GM18511 (cell line): ENCODE data around the gene GNG4.
"Not testable (repeated sequence)": the region's sequence is repeated elsewhere in the genome, so short reads cannot be mapped to it uniquely, and the experiment has no call there.

Source experiments
- ATAC-seq: cut with Tn5 transposase; IDR thresholded peaks from one replicate; pipeline ENCODE4 v1.9.1; 2021; ENCODE audit warnings: mild to moderate bottlenecking, moderate library complexity; ENCODE audit not compliant: unreplicated experiment

Gene GNG4

DNA sequence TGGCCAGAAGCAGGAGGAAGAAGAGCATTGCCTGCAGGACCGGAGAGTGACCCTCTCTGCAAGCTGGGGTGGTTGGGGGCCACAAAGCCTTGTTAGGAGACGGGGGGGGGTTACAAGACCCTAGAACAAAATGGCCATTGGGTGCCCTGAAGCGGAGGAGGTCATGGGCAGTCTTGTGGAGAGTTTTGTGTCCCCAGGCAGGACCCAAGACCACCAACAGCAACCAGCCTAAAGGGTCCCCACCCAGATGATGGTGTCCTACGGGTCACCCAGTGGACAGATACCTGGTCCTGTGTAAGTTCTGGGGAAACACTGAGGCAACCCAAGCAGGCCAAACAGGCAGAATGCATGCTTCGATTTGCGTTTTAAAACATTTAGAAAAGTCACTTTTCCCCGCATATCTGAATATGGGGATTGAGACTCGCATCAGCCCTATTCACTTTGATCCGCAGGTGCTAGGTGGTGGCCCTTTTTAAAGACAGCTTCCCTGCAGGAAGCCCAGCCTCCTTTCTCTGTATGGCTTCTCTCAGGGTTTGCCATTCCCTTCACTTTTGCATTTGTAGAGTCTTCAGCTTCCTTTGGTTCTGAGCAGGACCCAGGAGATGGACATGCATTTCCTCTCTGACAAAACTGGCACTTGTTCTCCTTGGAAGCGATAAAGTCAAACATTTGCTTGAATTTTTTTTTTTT, 21.1 kb downstream of the GNG4 start:
- ATAC-seq = no peak

GRCh38 chr1:235625831-235626230, 23.8 kb downstream of the GNG4 start:
- ATAC-seq = no peak

DNA sequence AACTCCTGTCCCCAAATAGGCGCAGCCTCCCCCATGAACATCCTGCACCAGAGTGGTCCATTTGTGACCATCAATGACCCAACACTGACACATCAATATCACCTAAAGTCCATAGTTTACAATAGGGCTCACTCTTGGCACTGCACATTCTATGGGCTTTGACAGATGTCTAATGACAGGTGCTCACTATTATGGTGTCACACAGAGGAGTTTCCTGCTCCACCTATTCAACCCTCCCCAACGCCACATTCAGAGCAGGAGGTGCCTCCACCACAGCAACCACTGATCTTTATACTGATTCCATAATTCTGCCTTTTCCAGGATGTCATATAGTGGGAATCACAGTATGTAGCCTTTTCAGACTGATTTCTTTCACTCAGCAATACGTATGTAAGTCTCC, 24.2 kb downstream of the GNG4 start:
- ATAC-seq = no peak

- no peak for ATAC-seq
Observed at GRCh38 chr1:235624721-235625333, 24.8 kb downstream of the GNG4 start.

DNA sequence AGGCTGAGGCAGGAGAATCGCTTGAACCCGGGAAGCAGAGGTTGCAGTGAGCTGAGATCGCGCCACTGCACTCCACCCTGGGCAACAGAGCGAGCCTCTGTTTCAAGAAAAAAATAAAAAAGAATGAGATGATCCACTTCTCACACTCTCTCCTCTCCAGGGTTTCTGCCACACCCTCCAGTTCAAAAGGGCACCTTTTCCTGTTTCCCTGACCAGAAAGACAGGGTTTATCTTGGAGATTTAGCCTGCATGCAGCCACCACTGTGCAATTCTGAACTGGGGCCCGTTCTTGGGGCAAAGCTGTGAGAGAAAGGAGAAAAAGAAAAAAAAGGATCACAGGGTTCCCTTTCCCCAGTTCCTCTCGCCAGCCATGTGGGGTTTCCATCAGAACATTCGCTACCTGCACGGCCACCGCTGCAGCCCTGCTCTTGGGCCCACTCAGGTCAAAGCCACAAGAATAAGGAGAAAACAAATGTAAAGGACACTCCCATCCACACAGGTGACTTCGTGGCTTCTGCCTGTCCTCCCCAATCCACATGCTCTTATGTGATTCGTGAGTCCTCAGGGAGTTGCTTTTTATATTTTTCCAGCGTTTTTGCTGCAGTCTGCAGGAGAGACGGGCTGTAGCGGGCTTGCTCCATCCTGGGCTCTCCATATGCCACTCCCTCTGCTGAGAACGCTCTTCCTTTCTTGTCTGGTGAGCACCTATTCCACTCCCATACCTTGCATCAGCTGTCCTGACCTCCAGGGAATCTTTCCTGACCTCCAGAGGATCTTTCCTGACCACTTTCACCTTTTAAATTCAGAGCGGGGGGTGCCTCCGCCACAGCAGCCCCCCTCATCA, 26.4 kb downstream of the GNG4 start:
- no peak for ATAC-seq

- not testable (repeated sequence) for ATAC-seq
Observed at GRCh38 chr1:235619149-235619548, 30.4 kb downstream of the GNG4 start.

DNA sequence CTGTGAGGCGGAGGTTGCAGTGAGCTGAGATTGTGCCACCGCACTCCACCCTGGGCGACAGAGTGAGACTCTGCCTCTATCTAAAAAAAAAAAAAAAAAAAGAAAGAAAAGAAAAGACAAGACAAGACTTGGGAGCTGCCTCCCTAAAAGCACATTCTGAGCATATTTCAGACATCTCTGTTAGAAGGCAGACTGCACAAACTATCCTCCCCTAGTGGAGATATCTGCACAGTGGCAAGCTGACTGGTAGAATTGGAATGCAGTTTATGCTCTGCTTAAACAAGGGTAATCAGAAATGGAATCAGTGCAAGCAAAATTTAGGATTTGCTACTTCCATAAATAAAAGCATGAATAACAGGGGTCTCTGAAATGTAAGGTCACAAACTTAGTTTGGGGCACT, 31.8 kb downstream of the GNG4 start:
- ATAC-seq = no peak

GRCh38 chr1:235617140-235617539, 32.4 kb downstream of the GNG4 start:
- ATAC-seq = no peak

GRCh38 chr1:235614442-235614954, 35.1 kb downstream of the GNG4 start:
- no peak for ATAC-seq

GRCh38 chr1:235613602-235614001, 36.0 kb downstream of the GNG4 start:
- no peak for ATAC-seq

DNA sequence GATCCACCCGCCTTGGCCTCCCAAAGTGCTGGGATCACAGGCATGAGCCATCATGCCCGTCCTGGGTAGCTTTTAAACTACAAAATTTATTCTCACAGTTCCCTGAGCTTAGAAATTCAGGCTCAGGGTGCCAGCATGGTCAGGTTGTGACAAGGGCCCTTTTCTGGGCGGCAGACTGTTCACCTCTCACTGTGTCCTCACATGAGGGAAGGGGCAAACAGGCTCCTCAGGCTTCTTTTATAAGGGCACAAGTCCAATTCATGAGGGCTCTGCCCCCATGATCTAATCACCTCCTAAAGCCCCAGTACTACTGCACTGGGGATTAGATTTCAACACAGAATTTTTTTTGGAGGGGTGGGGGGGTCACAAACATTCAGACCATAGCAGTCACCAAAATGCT, 36.8 kb downstream of the GNG4 start:
- no peak for ATAC-seq

DNA sequence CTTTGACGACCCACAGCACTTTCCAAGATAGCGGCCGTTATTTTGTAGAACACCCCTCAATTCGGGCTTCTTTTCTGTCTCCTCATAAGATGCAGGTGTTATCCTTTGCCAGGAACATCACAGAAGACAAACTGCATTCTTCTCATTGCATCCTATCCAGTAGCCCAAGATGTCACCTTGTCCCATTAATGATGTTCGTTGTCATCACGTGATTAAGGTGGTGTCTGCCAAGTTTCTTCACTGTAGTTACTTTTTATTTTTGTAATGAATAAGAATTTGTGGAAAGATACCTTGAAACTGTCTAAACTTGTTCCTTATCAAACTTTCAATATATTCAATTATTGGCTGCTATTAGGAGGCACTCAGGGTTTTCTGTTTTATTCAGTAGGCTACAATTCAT, 39.4 kb downstream of the GNG4 start:
- no peak for ATAC-seq

- no peak for ATAC-seq
Observed at GRCh38 chr1:235608278-235608677, 41.3 kb downstream of the GNG4 start.

DNA sequence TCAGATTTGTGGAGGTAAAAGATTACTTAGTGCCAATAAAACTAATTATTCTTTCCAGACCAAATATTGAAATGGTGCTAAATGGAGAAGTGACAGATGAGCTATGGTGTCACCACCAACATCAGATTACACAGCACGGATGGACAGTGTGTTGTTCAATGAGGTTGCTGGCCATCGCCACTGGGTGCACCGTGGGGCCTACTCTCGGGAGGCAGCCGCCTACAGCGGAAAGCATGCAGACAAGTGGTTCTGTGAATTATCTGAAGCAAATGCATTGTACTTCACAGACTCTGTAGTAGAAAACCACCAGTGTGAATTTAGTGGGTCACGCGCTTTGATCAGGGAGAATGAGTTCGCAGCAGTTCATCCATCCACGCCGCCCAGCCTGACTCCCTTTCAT, 42.3 kb downstream of the GNG4 start:
- no peak for ATAC-seq

- no peak for ATAC-seq
Observed at GRCh38 chr1:235601104-235601503, 48.5 kb downstream of the GNG4 start.

DNA sequence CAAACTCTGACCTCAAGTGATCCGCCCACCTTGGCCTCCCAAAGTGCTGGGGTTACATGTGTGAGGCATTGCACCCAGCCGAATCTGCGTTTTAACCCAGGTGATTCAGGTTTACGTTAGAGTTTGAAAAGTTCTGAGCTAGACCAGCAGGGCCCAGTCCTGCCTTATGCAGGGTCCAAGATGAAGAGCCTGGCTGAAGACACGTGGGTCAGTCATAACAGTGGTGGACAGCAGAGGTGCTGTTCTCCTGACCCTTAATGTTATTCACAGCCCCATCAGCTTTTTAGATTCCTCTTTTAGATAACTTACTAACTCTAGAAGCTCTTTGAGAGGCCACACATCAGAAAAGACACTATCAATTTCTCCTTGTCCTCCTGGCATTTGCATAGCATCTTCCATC, 50.0 kb downstream of the GNG4 start:
- no peak for ATAC-seq

- no peak for ATAC-seq
Observed at GRCh38 chr1:235597867-235598553, 51.6 kb downstream of the GNG4 start.

GRCh38 chr1:235595079-235595478, 54.5 kb downstream of the GNG4 start:
- ATAC-seq = no peak

- not testable (repeated sequence) for ATAC-seq
Observed at GRCh38 chr1:235594281-235594895, 55.2 kb downstream of the GNG4 start.

- no peak for ATAC-seq
Observed at GRCh38 chr1:235588916-235589515, 60.6 kb downstream of the GNG4 start.
